ENCODE results near the gene SLC25A39.
"Not testable (repeated sequence)": the region's sequence is repeated elsewhere in the genome, so short reads cannot be mapped to it uniquely, and the experiment has no call there.

Gene SLC25A39, protein sequence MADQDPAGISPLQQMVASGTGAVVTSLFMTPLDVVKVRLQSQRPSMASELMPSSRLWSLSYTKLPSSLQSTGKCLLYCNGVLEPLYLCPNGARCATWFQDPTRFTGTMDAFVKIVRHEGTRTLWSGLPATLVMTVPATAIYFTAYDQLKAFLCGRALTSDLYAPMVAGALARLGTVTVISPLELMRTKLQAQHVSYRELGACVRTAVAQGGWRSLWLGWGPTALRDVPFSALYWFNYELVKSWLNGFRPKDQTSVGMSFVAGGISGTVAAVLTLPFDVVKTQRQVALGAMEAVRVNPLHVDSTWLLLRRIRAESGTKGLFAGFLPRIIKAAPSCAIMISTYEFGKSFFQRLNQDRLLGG

GRCh38 chr17:44324571-44325275, at the start of gene SLC25A39:
Gene SLC25A39, minus strand, starts transcription at chr17:44324823. Its CDS starts 1,261 bp downstream, at chr17:44323562.
- Histone ChIP-seq H3K4me3 (ENCODE audit: low read depth in 1 of 2, low read length in 2 of 2) (peak within 1 kb of the TSS; percentile 80 to 98), H3K27me3 (ENCODE audit: control insufficient read depth in 1 of 2, insufficient read depth in 2 of 2, low read length in 2 of 2) (no peaks in the 10 kb centered on the region), H3K9me3 (ENCODE audit: low read length) (no peaks in the 10 kb centered on the region), H3K9ac (ENCODE audit: low read length) (peak within 1 kb of the TSS; percentile 92), H3K4me1 (ENCODE audit: insufficient read depth, low read length) (peaks cover 15% of the 10 kb centered on the region), H3K27ac (ENCODE audit: low read depth, low read length) (peak within 1 kb of the TSS; percentile 92), H3K36me3 (ENCODE audit: insufficient read depth, low read length) (peaks cover 28% of the 10 kb centered on the region)

- no peaks in the 10 kb centered on the region for H3K9me3 ChIP-seq (ENCODE audit: low read length)
- H3K4me3 ChIP-seq (ENCODE audit: low read depth in 1 of 2, low read length in 2 of 2): no peak overlapping the region
- no peaks in the 10 kb centered on the region for H3K27me3 ChIP-seq (ENCODE audit: control insufficient read depth in 1 of 2, insufficient read depth in 2 of 2, low read length in 2 of 2)
- H3K27ac ChIP-seq (ENCODE audit: low read depth, low read length): no peak overlapping the region
- no peak overlapping the region for H3K9ac ChIP-seq (ENCODE audit: low read length)
- no peaks in the 10 kb centered on the region for H3K36me3 ChIP-seq (ENCODE audit: insufficient read depth, low read length)
- H3K4me1 ChIP-seq (ENCODE audit: insufficient read depth, low read length): peaks cover 4% of the 10 kb centered on the region
These were observed 47.4 kb upstream of the SLC25A39 start for GRCh38 chr17:44372036-44372435.

DNA sequence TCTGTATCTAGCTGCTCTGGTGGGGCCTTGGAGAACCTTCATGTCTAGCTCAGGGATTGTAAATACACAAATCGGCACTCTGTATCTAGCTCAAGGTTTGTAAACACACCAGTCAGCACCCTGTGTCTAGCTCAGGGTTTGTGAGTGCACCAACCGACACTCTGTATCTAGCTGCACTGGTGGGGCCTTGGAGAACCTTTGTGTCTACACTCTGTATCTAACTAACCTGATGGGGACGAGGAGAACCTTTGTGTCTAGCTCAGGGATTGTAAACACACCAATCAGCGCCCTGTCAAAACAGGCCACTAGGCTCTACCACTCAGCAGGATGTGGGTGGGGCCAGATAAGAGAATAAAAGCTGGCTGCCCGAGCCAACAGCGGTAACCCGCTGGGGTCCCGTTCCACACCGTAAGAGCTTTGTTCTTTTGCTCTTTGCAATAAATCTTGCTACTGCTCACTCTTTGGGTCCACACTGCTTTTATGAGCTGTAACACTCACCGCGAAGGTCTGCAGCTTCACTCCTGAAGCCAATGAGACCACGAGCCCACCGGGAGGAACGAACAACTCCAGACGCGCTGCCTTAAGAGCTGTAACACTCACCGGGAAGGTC, 44.9 kb upstream of the SLC25A39 start:
- H3K4me3 ChIP-seq (ENCODE audit: low read depth in 1 of 2, low read length in 2 of 2); H3K4me1 ChIP-seq (ENCODE audit: insufficient read depth, low read length); H3K9me3 ChIP-seq (ENCODE audit: low read length); H3K9ac ChIP-seq (ENCODE audit: low read length); H3K27ac ChIP-seq (ENCODE audit: low read depth, low read length); H3K27me3 ChIP-seq (ENCODE audit: control insufficient read depth in 1 of 2, insufficient read depth in 2 of 2, low read length in 2 of 2); H3K36me3 ChIP-seq (ENCODE audit: insufficient read depth, low read length): not testable (repeated sequence)

DNA sequence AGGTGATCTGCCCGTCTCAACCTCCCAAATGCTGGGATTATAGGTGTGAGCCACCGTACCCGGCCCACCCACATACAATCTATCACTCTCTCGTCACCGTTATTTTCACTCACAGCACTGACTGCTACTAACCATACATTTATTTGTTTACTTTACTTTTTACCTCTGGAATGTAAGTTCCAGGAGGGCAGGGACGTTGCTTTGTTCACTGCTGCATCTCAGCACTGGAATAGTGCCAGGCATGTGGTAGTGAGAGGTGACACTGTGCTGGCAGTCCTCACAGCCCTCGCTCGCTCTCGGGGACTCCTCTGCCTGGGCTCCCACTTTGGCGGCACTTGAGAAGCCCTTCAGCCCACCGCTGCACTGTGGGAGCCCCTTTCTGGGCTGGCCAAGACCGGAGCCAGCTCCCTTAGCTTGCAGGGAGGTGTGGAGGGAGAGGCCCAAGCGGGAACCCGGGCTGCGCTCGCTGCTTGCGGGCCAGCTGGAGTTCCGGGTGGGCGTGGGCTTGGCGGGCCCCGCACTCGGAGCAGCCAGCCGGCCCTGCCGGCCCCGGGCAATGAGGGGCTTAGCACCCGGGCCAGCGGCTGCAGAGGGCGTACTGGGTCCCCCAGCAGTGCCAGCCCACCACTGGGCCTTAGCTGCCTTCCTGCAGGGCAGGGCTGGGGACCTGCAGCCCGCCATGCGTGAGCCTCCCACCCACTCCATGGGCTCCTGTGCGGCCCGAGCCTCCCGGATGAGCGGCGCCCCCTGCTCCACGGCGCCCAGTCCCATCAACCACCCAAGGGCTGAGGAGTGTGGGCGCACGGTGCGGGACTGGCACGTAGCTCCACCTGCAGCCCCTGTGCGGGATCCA, 44.0 kb upstream of the SLC25A39 start:
- not testable (repeated sequence) for H3K9me3 ChIP-seq (ENCODE audit: low read length); H3K9ac ChIP-seq (ENCODE audit: low read length); H3K27ac ChIP-seq (ENCODE audit: low read depth, low read length); H3K4me3 ChIP-seq (ENCODE audit: low read depth in 1 of 2, low read length in 2 of 2); H3K4me1 ChIP-seq (ENCODE audit: insufficient read depth, low read length); H3K27me3 ChIP-seq (ENCODE audit: control insufficient read depth in 1 of 2, insufficient read depth in 2 of 2, low read length in 2 of 2); H3K36me3 ChIP-seq (ENCODE audit: insufficient read depth, low read length)

DNA sequence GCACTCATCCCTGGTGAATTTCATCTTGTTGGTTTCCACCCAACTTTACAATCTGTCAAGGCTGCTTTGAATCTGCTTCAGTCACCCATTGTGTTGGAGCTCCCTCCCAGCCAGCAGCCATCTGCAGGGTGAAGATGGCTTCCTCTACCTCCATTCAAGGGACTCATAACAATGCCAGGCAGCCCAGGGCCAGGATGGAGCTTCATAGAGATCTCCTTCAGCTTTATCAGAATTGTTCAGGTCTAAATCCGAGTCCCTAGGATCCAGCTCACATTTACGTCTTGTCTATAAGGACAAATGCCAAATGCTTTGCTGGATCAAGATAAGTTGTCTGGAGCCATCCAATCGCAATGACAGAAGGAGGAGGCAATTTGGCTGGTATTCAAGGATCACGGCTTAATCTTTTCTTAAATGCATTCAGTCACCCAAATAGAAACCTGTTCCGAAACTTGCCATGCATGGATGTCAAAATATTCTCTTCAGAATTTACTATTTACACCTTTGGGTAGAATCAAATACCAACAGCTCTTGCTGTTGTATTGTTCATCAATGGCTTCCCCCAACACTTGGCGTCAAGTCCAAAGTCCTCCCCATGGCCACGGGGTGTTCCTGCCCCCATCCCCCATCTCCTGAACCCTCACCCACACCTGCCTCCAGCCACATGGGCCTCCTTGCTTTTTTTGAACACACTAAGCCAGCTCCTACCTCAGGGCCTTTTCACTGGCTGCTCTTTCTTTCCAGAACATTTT, 42.8 kb upstream of the SLC25A39 start:
- Histone ChIP-seq H3K27me3 (ENCODE audit: control insufficient read depth in 1 of 2, insufficient read depth in 2 of 2, low read length in 2 of 2) (peaks cover 0 to 9% of the 10 kb centered on the region in 2 donors), H3K9ac (ENCODE audit: low read length) (no peak overlapping the region), H3K4me1 (ENCODE audit: insufficient read depth, low read length) (peaks cover 12% of the 10 kb centered on the region), H3K9me3 (ENCODE audit: low read length) (no peaks in the 10 kb centered on the region), H3K27ac (ENCODE audit: low read depth, low read length) (no peak overlapping the region), H3K36me3 (ENCODE audit: insufficient read depth, low read length) (no peaks in the 10 kb centered on the region), H3K4me3 (ENCODE audit: low read depth in 1 of 2, low read length in 2 of 2) (no peak overlapping the region)

DNA sequence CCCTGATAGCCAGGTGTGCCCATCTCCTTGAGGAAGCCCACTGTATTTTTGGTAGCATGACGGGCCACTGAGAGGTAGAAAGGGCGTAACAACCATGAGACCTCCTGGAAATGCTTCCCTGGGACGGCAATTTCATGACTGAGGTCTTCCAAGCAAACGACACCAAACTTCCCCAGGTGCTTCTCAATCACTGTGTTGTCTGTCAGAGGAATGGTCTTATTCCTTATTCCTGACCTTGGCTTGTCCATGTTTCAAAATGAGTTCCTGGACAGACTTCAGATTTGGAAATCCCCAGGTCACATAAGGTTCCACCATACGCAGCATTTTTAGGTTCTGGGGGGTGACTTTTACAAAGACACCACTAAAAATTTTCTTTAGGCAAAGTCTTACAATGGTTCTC, 40.4 kb upstream of the SLC25A39 start:
- not testable (repeated sequence) for H3K9me3 ChIP-seq (ENCODE audit: low read length); H3K9ac ChIP-seq (ENCODE audit: low read length); H3K36me3 ChIP-seq (ENCODE audit: insufficient read depth, low read length); H3K27ac ChIP-seq (ENCODE audit: low read depth, low read length); H3K4me3 ChIP-seq (ENCODE audit: low read depth in 1 of 2, low read length in 2 of 2)
- peaks cover 0 to 14% of the 10 kb centered on the region in 2 donors for H3K27me3 ChIP-seq (ENCODE audit: control insufficient read depth in 1 of 2, insufficient read depth in 2 of 2, low read length in 2 of 2)
- peaks cover 16% of the 10 kb centered on the region for H3K4me1 ChIP-seq (ENCODE audit: insufficient read depth, low read length)

DNA sequence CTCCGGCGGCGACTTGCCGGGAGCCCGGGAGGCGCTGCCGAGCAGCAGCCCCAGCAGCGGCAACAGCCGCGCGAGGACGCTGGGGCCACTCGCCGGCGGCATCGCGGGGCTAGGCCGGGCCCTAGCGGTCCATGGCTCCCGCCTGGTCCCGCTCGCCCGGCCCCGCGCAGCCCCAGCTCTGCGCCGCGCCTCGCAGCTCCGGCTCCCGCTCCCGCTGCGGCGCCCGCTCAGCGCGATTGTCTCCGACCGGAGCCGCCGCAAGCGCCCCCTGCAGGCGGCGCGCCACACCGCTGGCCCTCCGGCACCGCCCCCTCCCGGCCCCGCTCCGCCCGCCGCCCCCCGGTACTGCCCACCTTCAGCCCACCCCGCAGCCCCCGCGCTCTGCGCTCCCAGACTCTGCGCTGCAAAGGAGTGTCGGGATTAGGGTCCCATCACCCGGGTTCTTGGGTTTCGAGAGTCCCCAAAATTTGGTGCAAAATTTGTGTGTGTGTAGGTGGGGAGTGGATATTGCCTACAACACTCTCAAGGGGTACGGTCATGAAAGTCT, 39.1 kb upstream of the SLC25A39 start, which contains the start of gene FAM171A2:
FAM171A2 (minus strand) TSS at position 241 of the 547 bp plus-strand sequence; CDS start at position 102, 139 bp downstream.
- H3K9ac ChIP-seq (ENCODE audit: low read length): no peak within 1 kb of the TSS
- peaks cover 0 to 14% of the 10 kb centered on the region in 2 donors for H3K27me3 ChIP-seq (ENCODE audit: control insufficient read depth in 1 of 2, insufficient read depth in 2 of 2, low read length in 2 of 2)
- no peaks in the 10 kb centered on the region for H3K36me3 ChIP-seq (ENCODE audit: insufficient read depth, low read length)
- H3K27ac ChIP-seq (ENCODE audit: low read depth, low read length): no peak within 1 kb of the TSS
- peak within 1 kb of the TSS; percentile 56 to 67 for H3K4me3 ChIP-seq (ENCODE audit: low read depth in 1 of 2, low read length in 2 of 2)
- H3K9me3 ChIP-seq (ENCODE audit: low read length): no peaks in the 10 kb centered on the region
- peaks cover 16% of the 10 kb centered on the region for H3K4me1 ChIP-seq (ENCODE audit: insufficient read depth, low read length)

GRCh38 chr17:44362949-44363612, 38.5 kb upstream of the SLC25A39 start:
- peaks cover 16% of the 10 kb centered on the region for H3K4me1 ChIP-seq (ENCODE audit: insufficient read depth, low read length)
- no peak overlapping the region for H3K9ac ChIP-seq (ENCODE audit: low read length)
- H3K27ac ChIP-seq (ENCODE audit: low read depth, low read length): no peak overlapping the region
- peak overlapping the region; percentile 56 to 67 for H3K4me3 ChIP-seq (ENCODE audit: low read depth in 1 of 2, low read length in 2 of 2)
- no peaks in the 10 kb centered on the region for H3K9me3 ChIP-seq (ENCODE audit: low read length)
- peaks cover 0 to 14% of the 10 kb centered on the region in 2 donors for H3K27me3 ChIP-seq (ENCODE audit: control insufficient read depth in 1 of 2, insufficient read depth in 2 of 2, low read length in 2 of 2)
- no peaks in the 10 kb centered on the region for H3K36me3 ChIP-seq (ENCODE audit: insufficient read depth, low read length)

DNA sequence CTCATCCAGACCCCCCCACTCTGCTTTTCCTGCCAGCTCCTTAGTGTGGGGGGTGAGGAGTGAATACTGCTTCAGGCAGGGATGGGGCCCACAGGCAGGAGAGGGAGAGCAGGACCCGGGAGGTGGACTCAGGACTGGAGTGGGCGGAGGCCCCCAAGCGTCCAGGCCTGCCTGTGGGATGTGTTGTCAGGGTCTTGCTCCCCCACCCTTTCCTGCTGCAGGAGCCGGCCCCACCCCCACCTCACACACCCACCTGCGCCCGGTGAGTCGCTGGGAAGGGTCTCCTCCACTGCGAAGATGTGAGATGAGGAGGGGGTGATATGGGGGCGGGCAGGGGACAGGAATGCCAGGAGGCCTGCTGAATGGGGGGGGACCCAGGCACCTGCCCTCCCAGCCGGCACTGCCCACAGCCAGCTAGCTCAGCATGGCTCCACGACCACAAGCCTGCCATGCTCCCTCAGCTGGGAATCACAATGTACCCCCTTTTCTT, 37.9 kb upstream of the SLC25A39 start:
- Histone ChIP-seq H3K4me1 (ENCODE audit: insufficient read depth, low read length) (peaks cover 16% of the 10 kb centered on the region), H3K9me3 (ENCODE audit: low read length) (no peaks in the 10 kb centered on the region), H3K36me3 (ENCODE audit: insufficient read depth, low read length) (no peaks in the 10 kb centered on the region), H3K27ac (ENCODE audit: low read depth, low read length) (no peak overlapping the region), H3K27me3 (ENCODE audit: control insufficient read depth in 1 of 2, insufficient read depth in 2 of 2, low read length in 2 of 2) (peaks cover 0 to 14% of the 10 kb centered on the region in 2 donors), H3K9ac (ENCODE audit: low read length) (no peak overlapping the region), H3K4me3 (ENCODE audit: low read depth in 1 of 2, low read length in 2 of 2) (peak overlapping the region in 1 of 2 donors; percentile 56)
